Stimulated activated naive CD8-positive, alpha-beta T cell treated with anti-CD3 and anti-CD28 coated beads, Interleukin-15, amount 100 ng/mL, for 72 hours (primary cell): ENCODE measurements around the gene MGST3.
"Not testable (repeated sequence)": the region's sequence is repeated elsewhere in the genome, so short reads cannot be mapped to it uniquely, and the experiment has no call there.

Experiments
- ATAC-seq: fragments of 150-1000 bp; cut with Tn5 transposase; 2 replicates; pipeline ENCODE4 v1.10.0; 2021; ENCODE audit warnings: mild to moderate bottlenecking, moderate library complexity
- DNase-seq, 2 donors: peaks; one replicate each; pipeline ENCODE4 v3.0.0; 2021 to 2022
- H3K27ac Mint-ChIP-seq, 2 donors: one replicate each; pipeline ENCODE4 v1.8.0; 2022; ENCODE audit warnings: mild to moderate bottlenecking in 2 of 2, mixed read lengths in 2 of 2, moderate library complexity in 2 of 2
- H3K27me3 Mint-ChIP-seq: one replicate; pipeline ENCODE4 v1.8.0; 2022; ENCODE audit warnings: mixed read lengths
- H3K4me1 Mint-ChIP-seq: one replicate; pipeline ENCODE4 v1.8.0; 2022; ENCODE audit warnings: mild to moderate bottlenecking, mixed read lengths
- H3K4me3 Mint-ChIP-seq, 2 donors: one replicate each; pipeline ENCODE4 v1.8.0; 2022; ENCODE audit warnings: mild to moderate bottlenecking in 2 of 2, mixed read lengths in 2 of 2, moderate library complexity in 1 of 2
- H3K9me3 Mint-ChIP-seq, 2 donors: one replicate each; pipeline ENCODE4 v1.8.0; 2022; ENCODE audit warnings: mixed read lengths in 2 of 2

The MGST3 gene

GRCh38 chr1:165638211-165638610 lies 7.2 kb downstream of the MGST3 start:
- H3K27me3 Mint-ChIP-seq, H3K4me3 Mint-ChIP-seq, H3K27ac Mint-ChIP-seq, DNase-seq, H3K9me3 Mint-ChIP-seq, ATAC-seq: not testable (repeated sequence)
- H3K4me1 Mint-ChIP-seq, result peaks cover 31% of the 10 kb centered on the region

- H3K9me3 Mint-ChIP-seq, result no peaks in the 10 kb centered on the region
- DNase-seq (no peak), ATAC-seq (peak; percentile 81)
- peaks cover 17% of the 10 kb centered on the region for H3K4me1 Mint-ChIP-seq
- H3K27me3 Mint-ChIP-seq, result no peaks in the 10 kb centered on the region
- H3K27ac Mint-ChIP-seq, result peak overlapping the region in 1 of 2 donors; percentile 27
- no peak overlapping the region for H3K4me3 Mint-ChIP-seq
Measured at GRCh38 chr1:165639821-165640623, 9.0 kb downstream of the MGST3 start.

GRCh38 chr1:165641231-165641987 lies 10.4 kb downstream of the MGST3 start:
- DNase-seq, result no peak
- no peaks in the 10 kb centered on the region for H3K27me3 Mint-ChIP-seq

DNA sequence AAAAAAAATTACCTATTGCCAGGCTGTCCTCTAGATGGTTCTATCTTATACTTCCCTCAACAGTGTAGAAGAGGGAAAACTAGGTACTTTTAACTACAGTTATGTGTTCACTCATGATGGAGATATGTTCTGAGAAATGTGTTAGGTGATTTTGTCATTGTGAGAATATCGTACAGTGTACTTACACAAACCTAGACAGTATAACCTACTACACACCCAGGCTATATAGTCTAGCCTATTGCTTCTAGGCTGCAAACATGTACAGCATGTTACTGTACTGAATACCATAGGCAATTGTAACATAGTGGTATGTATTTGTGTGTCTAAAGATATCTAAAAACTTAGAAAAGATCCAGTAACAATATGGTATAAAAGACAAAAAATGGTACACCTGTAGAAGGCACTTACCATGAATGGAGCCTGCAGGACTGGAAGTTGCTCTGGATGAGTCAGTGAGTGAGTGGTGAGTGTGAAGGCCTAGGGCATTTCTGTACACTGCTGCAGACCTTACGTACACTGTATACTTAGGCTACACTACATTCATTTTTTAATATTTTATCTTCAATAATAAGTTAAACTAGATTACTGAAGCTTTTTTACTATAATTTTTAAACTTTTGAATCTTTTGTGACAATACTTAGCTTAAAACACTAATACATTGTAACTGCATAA lies 13.2 kb downstream of the MGST3 start:
- no peak for ATAC-seq
- no peaks in the 10 kb centered on the region for H3K27me3 Mint-ChIP-seq
- no peak for DNase-seq
- H3K9me3 Mint-ChIP-seq, result no peaks in the 10 kb centered on the region
- H3K4me3 Mint-ChIP-seq, result no peak overlapping the region
- no peak overlapping the region for H3K27ac Mint-ChIP-seq
- H3K4me1 Mint-ChIP-seq, result peaks cover 24% of the 10 kb centered on the region

More at GRCh38 chr1:165641231-165641987, 10.4 kb downstream of the MGST3 start:
- ATAC-seq, result no peak
- H3K9me3 Mint-ChIP-seq, result no peaks in the 10 kb centered on the region
- no peak overlapping the region for H3K27ac Mint-ChIP-seq
- H3K4me1 Mint-ChIP-seq, result peaks cover 20% of the 10 kb centered on the region
- no peak overlapping the region for H3K4me3 Mint-ChIP-seq

DNA sequence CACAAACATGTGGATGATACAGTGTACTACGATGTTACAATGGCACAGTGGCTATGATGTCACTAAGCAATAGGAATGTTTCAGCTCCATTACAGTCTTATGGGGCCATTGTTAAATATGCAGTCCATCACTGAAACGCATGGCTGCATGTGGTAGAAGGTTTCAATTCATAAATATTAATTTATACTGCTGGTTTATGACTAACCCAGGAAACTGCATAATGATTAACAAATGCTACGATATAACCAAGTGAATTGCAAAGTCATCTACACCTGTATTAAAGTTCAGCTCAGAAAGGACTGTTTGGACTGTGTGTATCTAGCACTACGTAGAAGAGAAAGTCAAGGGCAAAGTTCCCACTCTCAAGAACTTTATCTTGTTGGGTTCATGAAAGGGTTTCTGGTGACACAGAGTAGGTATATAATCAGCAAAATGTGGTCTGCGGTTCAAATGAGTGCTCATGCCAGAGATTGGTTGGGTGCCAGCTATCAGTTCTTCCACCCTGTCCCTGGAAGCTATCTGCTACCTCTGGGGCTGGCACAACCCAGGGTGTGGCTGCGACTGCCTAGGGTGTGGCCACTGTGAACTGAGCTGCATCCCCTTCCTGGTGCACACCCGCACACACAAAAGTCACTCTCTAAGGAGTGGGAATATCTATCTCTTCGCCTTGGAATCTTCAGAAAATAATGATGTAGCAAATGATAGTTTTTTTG lies 14.8 kb downstream of the MGST3 start:
- Mint-ChIP-seq H3K27me3 (no peaks in the 10 kb centered on the region), H3K27ac (no peak overlapping the region), H3K4me3 (no peak overlapping the region), H3K9me3 (no peaks in the 10 kb centered on the region), H3K4me1 (peaks cover 14% of the 10 kb centered on the region)
- DNase-seq, result no peak
- ATAC-seq, result no peak

DNA sequence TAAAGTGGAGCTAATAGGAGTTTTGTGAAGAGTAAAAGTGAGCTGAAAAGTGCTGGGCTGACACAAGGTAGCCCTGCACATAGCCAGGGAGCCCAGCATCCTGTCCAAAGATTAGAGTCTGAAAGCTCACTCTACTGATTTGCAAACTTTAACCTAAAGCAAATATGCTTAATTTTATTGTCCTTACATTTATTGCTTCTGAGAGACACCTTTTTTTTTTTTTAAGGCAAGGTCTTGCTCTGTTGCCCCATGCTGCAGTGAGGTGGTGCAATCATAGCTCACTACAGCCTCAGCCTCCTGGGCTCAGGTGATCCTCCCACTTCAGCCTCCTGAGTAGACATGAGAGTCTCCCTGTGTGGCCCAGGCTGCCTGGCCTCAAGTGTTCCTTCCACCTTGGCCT lies 16.5 kb downstream of the MGST3 start:
- H3K9me3 Mint-ChIP-seq, result no peaks in the 10 kb centered on the region
- no peak overlapping the region for H3K27ac Mint-ChIP-seq
- no peak overlapping the region for H3K4me3 Mint-ChIP-seq
- no peaks in the 10 kb centered on the region for H3K27me3 Mint-ChIP-seq
- DNase-seq (no peak), ATAC-seq (no peak)
- H3K4me1 Mint-ChIP-seq, result peaks cover 10% of the 10 kb centered on the region

DNA sequence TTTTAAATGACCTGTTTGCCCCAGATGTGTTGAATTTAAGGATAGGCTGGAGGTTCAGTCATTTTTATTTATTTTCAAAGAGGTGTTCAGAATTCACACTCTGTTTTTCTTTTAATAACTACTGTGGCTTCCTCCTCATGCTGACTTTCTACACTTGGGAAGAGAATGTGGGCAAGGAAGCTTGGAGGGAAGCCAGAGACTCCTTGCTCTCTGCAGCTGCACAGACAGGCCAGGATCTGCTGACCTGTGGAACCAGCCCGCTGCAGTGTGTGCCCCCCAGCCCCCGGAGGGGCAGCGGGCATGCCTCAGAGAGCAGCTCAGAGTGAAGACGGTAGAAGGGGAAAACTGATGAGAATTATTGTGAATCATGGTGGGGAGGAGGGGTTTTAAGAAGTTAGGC lies 16.9 kb downstream of the MGST3 start:
- DNase-seq (no peak), ATAC-seq (no peak)
- no peaks in the 10 kb centered on the region for H3K9me3 Mint-ChIP-seq
- H3K4me1 Mint-ChIP-seq, result peaks cover 10% of the 10 kb centered on the region
- no peak overlapping the region for H3K4me3 Mint-ChIP-seq
- H3K27me3 Mint-ChIP-seq, result no peaks in the 10 kb centered on the region
- H3K27ac Mint-ChIP-seq, result peak overlapping the region; percentile 38 to 62

DNA sequence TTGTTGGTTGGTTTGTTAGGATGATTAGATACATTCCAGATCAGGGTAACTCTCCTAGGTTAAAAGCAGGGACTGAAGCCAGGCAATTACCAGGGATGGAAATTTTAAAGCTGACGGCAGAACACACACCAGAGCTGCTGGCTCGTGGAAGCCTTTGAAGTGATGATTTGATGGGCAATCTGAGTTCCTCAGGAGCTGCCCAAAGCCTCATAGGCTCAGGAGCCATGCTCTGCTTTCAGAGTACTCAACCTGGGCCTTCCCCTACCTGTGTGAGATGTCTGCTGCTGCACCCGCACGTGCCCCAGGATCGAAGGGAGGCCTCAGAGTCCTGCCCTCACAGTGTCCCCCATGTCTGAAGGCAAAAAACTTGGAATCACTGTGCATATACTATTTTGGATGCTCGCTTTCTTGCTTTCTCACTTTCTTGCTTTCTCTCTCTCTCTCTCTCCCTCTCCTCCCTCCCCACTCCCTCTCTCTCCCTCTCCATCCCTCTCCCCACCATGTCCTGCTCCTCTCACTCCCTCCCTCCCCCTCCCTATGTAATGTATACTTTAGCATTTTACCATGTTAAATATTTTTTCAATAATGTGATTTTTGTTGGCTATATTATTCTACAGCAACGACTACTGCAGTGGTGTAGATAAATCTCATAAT lies 18.0 kb downstream of the MGST3 start:
- Mint-ChIP-seq H3K27me3 (no peaks in the 10 kb centered on the region), H3K4me1 (peaks cover 10% of the 10 kb centered on the region), H3K4me3 (no peak overlapping the region), H3K9me3 (no peaks in the 10 kb centered on the region), H3K27ac (no peak overlapping the region)
- DNase-seq (no peak), ATAC-seq (no peak)

- ATAC-seq, result no peak
- Mint-ChIP-seq H3K4me1 (peaks cover 10% of the 10 kb centered on the region), H3K27me3 (no peaks in the 10 kb centered on the region), H3K9me3 (no peaks in the 10 kb centered on the region), H3K27ac (no peak overlapping the region), H3K4me3 (no peak overlapping the region)
- no peak for DNase-seq
Measured at GRCh38 chr1:165650981-165651625, 20.1 kb downstream of the MGST3 start.

- H3K4me1 Mint-ChIP-seq, H3K27me3 Mint-ChIP-seq: not testable (repeated sequence)
Measured at GRCh38 chr1:165658766-165659580, 27.9 kb downstream of the MGST3 start.

DNA sequence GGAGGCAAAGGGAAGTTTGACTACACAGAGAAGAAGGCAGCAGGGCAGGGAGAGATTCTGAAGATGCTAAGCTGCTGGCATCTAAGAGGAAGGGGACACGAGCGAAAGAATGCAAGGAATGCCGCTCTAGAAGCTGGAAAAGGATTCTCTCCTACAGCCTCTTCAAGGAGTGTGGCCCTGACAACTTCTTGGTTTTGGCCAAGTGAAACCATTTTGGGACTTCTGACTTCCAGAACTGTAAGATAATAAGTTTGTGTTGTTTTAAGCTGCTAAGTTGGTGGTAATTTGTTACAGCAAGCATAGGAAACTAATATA lies 28.5 kb downstream of the MGST3 start:
- no peak overlapping the region for H3K4me3 Mint-ChIP-seq
- H3K9me3 Mint-ChIP-seq, result no peaks in the 10 kb centered on the region
- peak overlapping the region in 1 of 2 donors; percentile 25 for H3K27ac Mint-ChIP-seq
- no peaks in the 10 kb centered on the region for H3K4me1 Mint-ChIP-seq
- no peak for ATAC-seq
- H3K27me3 Mint-ChIP-seq, result no peaks in the 10 kb centered on the region
- DNase-seq, result no peak

More at GRCh38 chr1:165658766-165659580, 27.9 kb downstream of the MGST3 start:
- DNase-seq, H3K9me3 Mint-ChIP-seq, ATAC-seq, H3K4me3 Mint-ChIP-seq: not testable (repeated sequence)
- H3K27ac Mint-ChIP-seq, result peak overlapping the region in 1 of 2 donors; percentile 12

- H3K27me3 Mint-ChIP-seq, result no peaks in the 10 kb centered on the region
- DNase-seq, result no peak
- H3K27ac Mint-ChIP-seq, result peak overlapping the region in 1 of 2 donors; percentile 22
- H3K4me3 Mint-ChIP-seq, result no peak overlapping the region
- H3K4me1 Mint-ChIP-seq, result peaks cover 8% of the 10 kb centered on the region
- no peak for ATAC-seq
- H3K9me3 Mint-ChIP-seq, result no peaks in the 10 kb centered on the region
Measured at GRCh38 chr1:165661703-165662102, 30.7 kb downstream of the MGST3 start.

GRCh38 chr1:165662186-165662585 lies 31.2 kb downstream of the MGST3 start:
- Mint-ChIP-seq H3K9me3 (no peaks in the 10 kb centered on the region), H3K27ac (peak overlapping the region in 1 of 2 donors; percentile 22), H3K4me1 (peaks cover 8% of the 10 kb centered on the region), H3K27me3 (no peaks in the 10 kb centered on the region), H3K4me3 (no peak overlapping the region)
- ATAC-seq (no peak), DNase-seq (no peak)
